CD14-positive monocyte (primary cell): Measurements from ENCODE around the gene PSMA8. TPM values are rescaled to one million over a fixed set of nuclear protein-coding genes. Genes with fewer than 3 reads are reported as not detected.
A peak's percentile ranks its signal among the peaks of the same experiment; 100 is the strongest.

Experiments
- DNase-seq, 3 donors: peaks; one replicate each; pipeline ENCODE4 v3.0.0-alpha.2; 2011 to 2022
- H2AFZ ChIP-seq: 2 replicates; pipeline ENCODE4 v1.6.0; 2012; ENCODE audit warnings: mild to moderate bottlenecking, low read depth, low read length, inconsistent platforms; ENCODE audit not compliant: insufficient read depth, poor library complexity, severe bottlenecking
- H3K27ac ChIP-seq, 2 donors: 1 replicate in 1 of 2; 2 replicates in 1 of 2; pipeline ENCODE4 v1.5.1; 2012 to 2013; ENCODE audit warnings: low read length in 2 of 2, control low read depth in 1 of 2, inconsistent platforms in 1 of 2, low read depth in 1 of 2, mild to moderate bottlenecking in 1 of 2
- H3K27me3 ChIP-seq, 2 donors: one replicate each; pipeline versions ENCODE4 v1.6.0 to v1.6.1; 2011 to 2013; ENCODE audit warnings: low read length in 2 of 2; ENCODE audit not compliant: control insufficient read depth in 2 of 2, insufficient read depth in 2 of 2
- H3K36me3 ChIP-seq, 2 donors: replicated peaks in 1 of 2; 1 replicate in 1 of 2; 2 replicates in 1 of 2; pipeline versions ENCODE4 v1.5.1 to v1.6.1; 2012 to 2013; ENCODE audit warnings: low read length in 2 of 2, control low read depth in 1 of 2, inconsistent platforms in 1 of 2, mild to moderate bottlenecking in 1 of 2; ENCODE audit not compliant: insufficient read depth in 2 of 2, control insufficient read depth in 1 of 2
- H3K4me1 ChIP-seq, 2 donors: 1 replicate in 1 of 2; 2 replicates in 1 of 2; pipeline versions ENCODE4 v1.5.1 to v1.6.1; 2012 to 2013; ENCODE audit warnings: low read length in 2 of 2, control low read depth in 1 of 2, inconsistent platforms in 1 of 2, mild to moderate bottlenecking in 1 of 2, moderate library complexity in 1 of 2; ENCODE audit not compliant: insufficient read depth in 2 of 2, control insufficient read depth in 1 of 2
- H3K4me2 ChIP-seq: replicated peaks from 2 replicates; pipeline ENCODE3; 2012; ENCODE audit warnings: low read length, moderate library complexity, mild to moderate bottlenecking; ENCODE audit not compliant: poor library complexity, severe bottlenecking; ENCODE audit errors: extremely low read depth
- H3K4me3 ChIP-seq, 3 experiments: fragments of 200-600 bp in 1 of 3; sonication (generic) in 1 of 3; replicated peaks in 1 of 3; 1 replicate in 2 of 3; 2 replicates in 1 of 3; pipeline ENCODE4 v1.5.1; 2011 to 2013; ENCODE audit warnings: low read length in 3 of 3, mild to moderate bottlenecking in 3 of 3, control low read depth in 2 of 3, low read depth in 2 of 3, inconsistent platforms in 1 of 3, moderate library complexity in 1 of 3
- H3K79me2 ChIP-seq: 2 replicates; pipeline ENCODE4 v1.6.0; 2012; ENCODE audit warnings: mild to moderate bottlenecking, control low read depth, inconsistent platforms, low read length, moderate library complexity; ENCODE audit not compliant: insufficient read depth
- H3K9ac ChIP-seq: 2 replicates; pipeline ENCODE4 v1.6.0; 2017; ENCODE audit warnings: low read length, mild to moderate bottlenecking; ENCODE audit not compliant: insufficient read depth, poor library complexity, severe bottlenecking
- H3K9me3 ChIP-seq, 2 donors: replicated peaks in 1 of 2; 1 replicate in 1 of 2; 2 replicates in 1 of 2; pipeline versions ENCODE4 v1.5.1 to v1.6.1; 2012 to 2013; ENCODE audit warnings: low read length in 2 of 2, control low read depth in 1 of 2; ENCODE audit not compliant: control insufficient read depth in 1 of 2, insufficient read depth in 1 of 2
- H4K20me1 ChIP-seq: 2 replicates; pipeline ENCODE4 v1.6.0; 2012; ENCODE audit warnings: mild to moderate bottlenecking, low read length, control low read depth, moderate library complexity; ENCODE audit not compliant: insufficient read depth
- H3K27ac Mint-ChIP-seq, 7 donors: one replicate each; pipeline ENCODE4 v1.8.0; 2020; ENCODE audit warnings: mild to moderate bottlenecking in 7 of 7, mixed read lengths in 7 of 7, moderate library complexity in 6 of 7, inconsistent platforms in 2 of 7
- H3K27me3 Mint-ChIP-seq, 3 donors: one replicate each; pipeline ENCODE4 v1.8.0; 2021 to 2022; ENCODE audit warnings: low read depth in 3 of 3, mild to moderate bottlenecking in 3 of 3, mixed read lengths in 3 of 3, moderate library complexity in 3 of 3, inconsistent platforms in 1 of 3
- H3K36me3 Mint-ChIP-seq, 2 donors: one replicate each; pipeline ENCODE4 v1.8.0; 2020; ENCODE audit warnings: mixed read lengths in 2 of 2, inconsistent platforms in 1 of 2, mild to moderate bottlenecking in 1 of 2
- H3K4me1 Mint-ChIP-seq: one replicate; pipeline ENCODE4 v1.8.0; 2020; ENCODE audit warnings: mild to moderate bottlenecking, mixed read lengths
- H3K4me3 Mint-ChIP-seq, 2 donors: one replicate each; pipeline ENCODE4 v1.8.0; 2020; ENCODE audit warnings: mild to moderate bottlenecking in 2 of 2, mixed read lengths in 2 of 2, moderate library complexity in 1 of 2
- H3K9me3 Mint-ChIP-seq, 7 donors: one replicate each; pipeline ENCODE4 v1.8.0; 2020 to 2022; ENCODE audit warnings: mixed read lengths in 7 of 7, mild to moderate bottlenecking in 6 of 7, moderate library complexity in 6 of 7, inconsistent platforms in 2 of 7
- WGBS: methylation state at CpG from one replicate; pipeline ENCODE4 v1.1.5; 2013; ENCODE audit warnings: missing lambda C conversion rate; ENCODE audit not compliant: insufficient coverage; 5-methylcytosine and 5-hydroxymethylcytosine counted together
- intact Hi-C, 2 donors: fragments of 100-400 bp; cut with micrococcal nuclease; formaldehyde crosslinking; loops; one replicate each; pipeline versions ENCODE4 v1.15.0 to v1.15.1; 2023
- polyA minus RNA-seq: library from RNA; depleted of rRNA, polyadenylated mRNA; stranded (reverse); fragments of >200 nt; gene quantifications from 2 replicates; pipeline ENCODE4 v1.2.3, GENCODE V29; 2012
- polyA plus RNA-seq, 3 donors: library from polyadenylated mRNA; depleted of rRNA in 1 of 3; unstranded in 2 of 3; stranded (reverse) in 1 of 3; fragments of 300-500 nt in 2 of 3; fragments of >200 nt in 1 of 3; fragmentation: Illumina TruSeq in 2 of 3; gene quantifications; 1 replicate in 2 of 3; 2 replicates in 1 of 3; pipeline ENCODE4 v1.2.3, GENCODE V29; 2012 to 2021
- total RNA-seq, 12 experiments: library from RNA in 1 of 12; stranded (reverse) in 1 of 12; fragments of 120-200 nt in 1 of 12; gene quantifications; one replicate each; pipeline ENCODE4 v1.2.4 and lab custom pipeline; 2013 to 2026; ENCODE audit warnings: mixed read lengths in 6 of 12, inconsistent platforms in 1 of 12
- TF ChIP-seq, protein P1 (sequence below): fragments of 200-600 bp; IDR thresholded peaks from one replicate; pipeline ENCODE4 v1.8.0; 2022; ENCODE audit warnings: antibody characterized with exemption, mild to moderate bottlenecking

PSMA8 gene
- total RNA-seq (2013) = 0.06 TPM
- polyA plus RNA-seq (under 1 TPM in 1 of 3 donors, not detected in 2; 0.13 TPM), polyA minus RNA-seq (not detected in 2 replicates), total RNA-seq (lab: John Stamatoyannopoulos, UW) (0 to 2.0 (median 0.07) reads per million in 11 experiments)

DNA sequence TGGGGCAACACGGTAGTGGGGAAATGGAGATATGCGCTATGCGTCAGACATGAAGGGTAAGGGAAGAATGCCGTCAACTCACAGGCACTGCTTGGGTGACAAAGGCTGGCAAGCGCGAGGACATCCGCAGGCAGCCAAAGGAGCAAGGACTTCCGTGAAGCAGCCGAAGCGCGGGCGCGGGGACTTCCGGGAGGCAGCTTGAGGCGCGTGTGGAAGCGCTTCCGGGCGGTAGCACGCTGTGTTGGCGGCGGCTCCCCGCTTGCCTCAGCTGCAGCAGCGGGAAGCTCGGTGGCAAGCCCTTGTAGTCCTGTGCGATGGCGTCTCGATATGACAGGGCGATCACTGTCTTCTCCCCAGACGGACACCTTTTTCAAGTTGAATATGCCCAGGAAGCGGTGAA is at the start of gene PSMA8:
TSS of gene PSMA8 (plus strand) at position 218 of the 400 bp plus-strand sequence. CDS start at position 315, 97 bp downstream.
- TF ChIP-seq, protein P1, sequence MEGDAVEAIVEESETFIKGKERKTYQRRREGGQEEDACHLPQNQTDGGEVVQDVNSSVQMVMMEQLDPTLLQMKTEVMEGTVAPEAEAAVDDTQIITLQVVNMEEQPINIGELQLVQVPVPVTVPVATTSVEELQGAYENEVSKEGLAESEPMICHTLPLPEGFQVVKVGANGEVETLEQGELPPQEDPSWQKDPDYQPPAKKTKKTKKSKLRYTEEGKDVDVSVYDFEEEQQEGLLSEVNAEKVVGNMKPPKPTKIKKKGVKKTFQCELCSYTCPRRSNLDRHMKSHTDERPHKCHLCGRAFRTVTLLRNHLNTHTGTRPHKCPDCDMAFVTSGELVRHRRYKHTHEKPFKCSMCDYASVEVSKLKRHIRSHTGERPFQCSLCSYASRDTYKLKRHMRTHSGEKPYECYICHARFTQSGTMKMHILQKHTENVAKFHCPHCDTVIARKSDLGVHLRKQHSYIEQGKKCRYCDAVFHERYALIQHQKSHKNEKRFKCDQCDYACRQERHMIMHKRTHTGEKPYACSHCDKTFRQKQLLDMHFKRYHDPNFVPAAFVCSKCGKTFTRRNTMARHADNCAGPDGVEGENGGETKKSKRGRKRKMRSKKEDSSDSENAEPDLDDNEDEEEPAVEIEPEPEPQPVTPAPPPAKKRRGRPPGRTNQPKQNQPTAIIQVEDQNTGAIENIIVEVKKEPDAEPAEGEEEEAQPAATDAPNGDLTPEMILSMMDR = no peak
- Histone ChIP-seq H4K20me1 (no peaks in the 10 kb centered on the region), H3K36me3 (no peaks in the 10 kb centered on the region), H3K9ac (no peak within 1 kb of the TSS), H3K4me3 (no peak within 1 kb of the TSS), H3K9me3 (peaks cover 6 to 7% of the 10 kb centered on the region in 2 donors), H3K4me2 (peak within 1 kb of the TSS; percentile 35), H2AFZ (peak within 1 kb of the TSS; percentile 21), H3K79me2 (no peaks in the 10 kb centered on the region), H3K4me1 (no peaks in the 10 kb centered on the region), H3K27me3 (no peaks in the 10 kb centered on the region), H3K27ac (no peak within 1 kb of the TSS)
- peak within 1 kb of the TSS; percentile 75 to 83 for H3K4me3 Mint-ChIP-seq
- H3K27me3 Mint-ChIP-seq = peaks cover 0 to 4% (median 0%) of the 10 kb centered on the region in 3 donors
- 73% methylated on average over 31 of the region's 31 CpGs for WGBS
- no peak within 1 kb of the TSS for H3K27ac Mint-ChIP-seq
- peaks cover 4% of the 10 kb centered on the region for H3K4me1 Mint-ChIP-seq
- peak; percentile 3 to 60 (median 6) for DNase-seq
- H3K36me3 Mint-ChIP-seq = no peaks in the 10 kb centered on the region
- intact Hi-C loops = no loop called here
- peaks cover 0 to 21% (median 3%) of the 10 kb centered on the region in 7 donors for H3K9me3 Mint-ChIP-seq

DNA sequence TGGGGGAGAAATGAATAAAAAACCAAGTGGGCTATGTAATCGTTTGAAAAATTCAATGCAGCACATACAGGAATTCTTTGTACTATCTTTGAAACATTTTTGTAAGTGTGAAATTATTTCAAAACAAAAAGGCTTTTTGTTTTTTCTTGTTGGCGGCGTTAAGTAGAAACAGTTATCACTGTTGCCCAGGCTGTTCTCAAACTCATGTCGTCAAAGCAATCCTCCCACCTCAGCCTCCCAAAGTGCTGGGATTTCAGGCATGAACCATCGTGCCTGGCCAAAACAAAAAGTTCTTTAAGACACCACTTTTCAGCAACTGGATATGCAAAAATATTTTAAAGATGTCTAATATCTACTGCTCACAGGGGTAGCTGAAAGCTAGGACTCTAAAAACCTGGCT is 48.6 kb upstream of the PSMA8 start:
- Mint-ChIP-seq H3K27ac (no peak overlapping the region), H3K36me3 (peaks cover 49 to 51% of the 10 kb centered on the region in 2 donors), H3K4me3 (no peak overlapping the region), H3K4me1 (peaks cover 17% of the 10 kb centered on the region), H3K9me3 (no peaks in the 10 kb centered on the region), H3K27me3 (peaks cover 0 to 1% (median 0%) of the 10 kb centered on the region in 3 donors)
- H3K36me3 ChIP-seq = peaks cover 47 to 58% of the 10 kb centered on the region in 2 donors
- no peak for DNase-seq
- WGBS = 100% methylated on average over 1 of the region's 5 CpGs
- H3K79me2 ChIP-seq = peaks cover 80% of the 10 kb centered on the region
- no peak overlapping the region for H3K27ac ChIP-seq
- H3K4me1 ChIP-seq = peaks cover 15 to 20% of the 10 kb centered on the region in 2 donors
- intact Hi-C loops = no loop called here
- TF ChIP-seq, protein P1 = no peak
- H2AFZ ChIP-seq = no peak overlapping the region
- peaks cover 80% of the 10 kb centered on the region for H4K20me1 ChIP-seq
- H3K9me3 ChIP-seq = no peaks in the 10 kb centered on the region
- no peak overlapping the region for H3K9ac ChIP-seq
- no peak overlapping the region for H3K4me3 ChIP-seq
- H3K27me3 ChIP-seq = no peaks in the 10 kb centered on the region
- no peak overlapping the region for H3K4me2 ChIP-seq
